Neural cell (in vitro differentiated cells): ENCODE results near the gene ACOT8.
"Not testable (repeated sequence)": the region's sequence is repeated elsewhere in the genome, so short reads cannot be mapped to it uniquely, and the experiment has no call there.

Source experiments
- CTCF ChIP-seq: fragments of 450-650 bp; IDR thresholded peaks from 2 replicates; pipeline ENCODE4 v1.5.1; 2014; ENCODE audit warnings: antibody characterized with exemption, mild to moderate bottlenecking, moderate library complexity; ENCODE audit not compliant: poor library complexity, severe bottlenecking
- EP300 ChIP-seq: fragments of 450-650 bp; conservative IDR thresholded peaks from 2 replicates; pipeline ENCODE4 v1.6.1; 2014; ENCODE audit warnings: antibody characterized with exemption, mild to moderate bottlenecking, moderate library complexity; ENCODE audit not compliant: poor library complexity, severe bottlenecking
- MXI1 ChIP-seq: fragments of 450-650 bp; conservative IDR thresholded peaks from 2 replicates; pipeline ENCODE4 v1.6.1; 2014; ENCODE audit warnings: antibody characterized with exemption, mild to moderate bottlenecking; ENCODE audit not compliant: poor library complexity, severe bottlenecking
- POLR2AphosphoS5 ChIP-seq: IDR thresholded peaks from 2 replicates; pipeline ENCODE4 v1.6.1; 2012
- RAD21 ChIP-seq: fragments of 450-650 bp; conservative IDR thresholded peaks from 2 replicates; pipeline ENCODE4 v1.6.1; 2014; ENCODE audit warnings: antibody characterized with exemption, mild to moderate bottlenecking, moderate library complexity
- SMC3 ChIP-seq: fragments of 450-650 bp; conservative IDR thresholded peaks from 2 replicates; pipeline ENCODE4 v1.6.1; 2014; ENCODE audit warnings: antibody characterized with exemption, mild to moderate bottlenecking, moderate library complexity; ENCODE audit not compliant: poor library complexity
- TF ChIP-seq, protein P1 (sequence below): IDR thresholded peaks from 2 replicates; pipeline ENCODE4 v1.6.1; 2012; ENCODE audit warnings: borderline replicate concordance

DNA sequence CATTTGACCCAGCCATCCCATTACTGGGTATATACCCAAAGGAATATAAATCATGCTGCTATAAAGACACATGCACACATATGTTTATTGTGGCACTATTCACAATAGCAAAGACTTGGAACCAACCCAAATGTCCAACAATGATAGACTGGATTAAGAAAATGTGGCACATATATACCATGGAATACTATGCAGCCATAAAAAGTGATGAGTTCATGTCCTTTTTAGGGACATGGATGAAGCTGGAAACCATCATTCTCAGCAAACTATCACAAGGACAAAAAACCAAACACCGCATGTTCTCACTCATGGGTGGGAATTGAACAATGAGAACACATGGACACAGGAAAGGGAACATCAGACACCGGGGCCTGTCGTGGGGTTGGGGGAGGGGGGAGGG lies 59.2 kb downstream of the ACOT8 start:
- TF ChIP-seq CTCF, SMC3, RAD21, POLR2AphosphoS5, MXI1, EP300: not testable (repeated sequence)
- TF ChIP-seq, protein P1, sequence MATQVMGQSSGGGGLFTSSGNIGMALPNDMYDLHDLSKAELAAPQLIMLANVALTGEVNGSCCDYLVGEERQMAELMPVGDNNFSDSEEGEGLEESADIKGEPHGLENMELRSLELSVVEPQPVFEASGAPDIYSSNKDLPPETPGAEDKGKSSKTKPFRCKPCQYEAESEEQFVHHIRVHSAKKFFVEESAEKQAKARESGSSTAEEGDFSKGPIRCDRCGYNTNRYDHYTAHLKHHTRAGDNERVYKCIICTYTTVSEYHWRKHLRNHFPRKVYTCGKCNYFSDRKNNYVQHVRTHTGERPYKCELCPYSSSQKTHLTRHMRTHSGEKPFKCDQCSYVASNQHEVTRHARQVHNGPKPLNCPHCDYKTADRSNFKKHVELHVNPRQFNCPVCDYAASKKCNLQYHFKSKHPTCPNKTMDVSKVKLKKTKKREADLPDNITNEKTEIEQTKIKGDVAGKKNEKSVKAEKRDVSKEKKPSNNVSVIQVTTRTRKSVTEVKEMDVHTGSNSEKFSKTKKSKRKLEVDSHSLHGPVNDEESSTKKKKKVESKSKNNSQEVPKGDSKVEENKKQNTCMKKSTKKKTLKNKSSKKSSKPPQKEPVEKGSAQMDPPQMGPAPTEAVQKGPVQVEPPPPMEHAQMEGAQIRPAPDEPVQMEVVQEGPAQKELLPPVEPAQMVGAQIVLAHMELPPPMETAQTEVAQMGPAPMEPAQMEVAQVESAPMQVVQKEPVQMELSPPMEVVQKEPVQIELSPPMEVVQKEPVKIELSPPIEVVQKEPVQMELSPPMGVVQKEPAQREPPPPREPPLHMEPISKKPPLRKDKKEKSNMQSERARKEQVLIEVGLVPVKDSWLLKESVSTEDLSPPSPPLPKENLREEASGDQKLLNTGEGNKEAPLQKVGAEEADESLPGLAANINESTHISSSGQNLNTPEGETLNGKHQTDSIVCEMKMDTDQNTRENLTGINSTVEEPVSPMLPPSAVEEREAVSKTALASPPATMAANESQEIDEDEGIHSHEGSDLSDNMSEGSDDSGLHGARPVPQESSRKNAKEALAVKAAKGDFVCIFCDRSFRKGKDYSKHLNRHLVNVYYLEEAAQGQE, result not testable (repeated sequence)
